Stimulated activated CD8-positive, alpha-beta memory T cell treated with anti-CD3 and anti-CD28 coated beads, Interleukin-4, amount 100 ng/mL, for 48 hours (primary cell): ENCODE measurements around the gene HDX.
"Not testable (repeated sequence)": the region's sequence is repeated elsewhere in the genome, so short reads cannot be mapped to it uniquely, and the experiment has no call there.

Experiments
- DNase-seq: peaks from one replicate; pipeline ENCODE4 v3.0.0-alpha.2; 2020

Gene HDX

GRCh38 chrX:84501798-84502628 is at the start of gene HDX:
HDX (minus strand) TSS chrX:84502453; CDS start chrX:84475397, 27,056 bp downstream.
- peak; percentile 67 for DNase-seq

DNA sequence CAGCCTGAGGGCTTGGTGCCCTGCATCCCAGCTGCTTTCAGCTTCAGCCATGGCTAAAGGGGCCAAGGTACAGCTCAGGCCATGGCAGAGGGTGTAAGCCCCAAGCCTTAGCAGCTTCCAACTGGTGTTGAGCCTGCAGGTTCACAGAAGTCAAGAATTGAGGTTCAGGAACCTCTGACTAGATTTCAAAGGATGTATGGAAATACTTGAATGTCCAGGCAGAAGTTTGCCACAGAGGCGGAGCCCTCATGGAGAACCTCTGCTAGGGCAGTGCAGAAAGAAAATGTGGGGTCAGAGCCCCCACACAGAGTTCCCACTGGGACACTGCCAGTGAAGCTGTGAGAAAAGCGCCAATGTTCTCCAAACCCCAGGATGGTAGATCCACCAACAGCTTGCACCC is 39.1 kb upstream of the HDX start:
- not testable (repeated sequence) for DNase-seq

DNA sequence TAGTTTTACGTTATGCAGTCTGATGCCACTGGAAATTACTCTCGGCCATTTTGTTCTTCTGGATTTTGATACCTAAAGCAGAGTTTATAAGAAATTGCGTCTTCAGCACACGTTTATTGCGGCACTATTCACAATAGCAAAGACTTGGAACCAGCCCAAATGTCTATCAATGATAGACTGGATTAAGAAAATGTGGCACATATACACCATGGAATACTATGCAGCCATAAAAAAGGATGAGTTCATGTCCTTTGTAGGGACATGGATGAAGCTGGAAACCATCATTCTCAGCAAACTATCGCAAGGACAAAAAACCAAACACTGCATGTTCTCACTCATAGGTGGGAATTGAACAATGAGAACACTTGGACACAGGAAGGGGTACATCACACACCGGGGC is 35.4 kb upstream of the HDX start:
- not testable (repeated sequence) for DNase-seq

GRCh38 chrX:84488426-84488825 is 13.8 kb downstream of the HDX start:
- no peak for DNase-seq

GRCh38 chrX:84487365-84488353 is 14.6 kb downstream of the HDX start:
- no peak for DNase-seq

GRCh38 chrX:84479086-84479485 is 23.2 kb downstream of the HDX start:
- no peak for DNase-seq

DNA sequence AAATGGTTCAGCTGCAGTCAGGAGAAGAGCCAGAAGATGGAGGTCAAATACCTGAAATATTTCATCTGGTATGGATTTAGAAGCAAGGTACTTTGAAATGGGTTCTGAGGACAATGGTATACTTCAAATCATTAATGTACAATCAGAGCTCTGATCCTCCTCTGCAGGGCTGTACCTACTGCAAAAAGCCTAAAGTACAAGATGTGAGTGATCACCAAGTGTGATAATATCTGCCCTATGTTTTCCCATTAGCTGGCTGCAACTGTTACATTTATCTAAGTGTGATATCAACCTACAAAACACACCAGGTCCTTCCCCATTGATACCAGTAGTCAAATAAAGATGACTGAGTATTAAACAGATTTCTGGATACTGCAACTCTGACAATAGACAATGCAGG is 25.1 kb downstream of the HDX start:
- no peak for DNase-seq

- DNase-seq = no peak
Observed at GRCh38 chrX:84475596-84475995, 26.7 kb downstream of the HDX start.

DNA sequence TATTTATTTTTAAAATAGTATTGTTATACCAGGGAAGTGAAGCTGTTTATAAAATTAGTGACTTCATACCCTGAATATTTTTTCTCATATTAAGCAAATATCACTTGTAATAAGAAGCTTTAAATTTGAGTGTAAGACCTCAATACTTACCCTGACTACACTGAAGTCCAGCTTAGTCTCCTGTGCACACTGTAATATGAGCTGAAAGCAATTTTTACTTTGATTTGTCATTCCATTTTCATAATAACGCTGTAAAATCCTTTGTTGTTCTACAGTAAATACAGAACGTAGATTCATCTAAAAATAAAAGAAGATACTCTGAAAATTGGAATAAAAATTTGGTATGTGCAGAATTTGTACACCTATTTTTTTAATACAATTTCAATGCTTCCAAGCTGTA is 27.2 kb downstream of the HDX start:
- no peak for DNase-seq

- no peak for DNase-seq
Observed at GRCh38 chrX:84469226-84469625, 33.0 kb downstream of the HDX start.

GRCh38 chrX:84467898-84468297 is 34.4 kb downstream of the HDX start:
- no peak for DNase-seq

DNA sequence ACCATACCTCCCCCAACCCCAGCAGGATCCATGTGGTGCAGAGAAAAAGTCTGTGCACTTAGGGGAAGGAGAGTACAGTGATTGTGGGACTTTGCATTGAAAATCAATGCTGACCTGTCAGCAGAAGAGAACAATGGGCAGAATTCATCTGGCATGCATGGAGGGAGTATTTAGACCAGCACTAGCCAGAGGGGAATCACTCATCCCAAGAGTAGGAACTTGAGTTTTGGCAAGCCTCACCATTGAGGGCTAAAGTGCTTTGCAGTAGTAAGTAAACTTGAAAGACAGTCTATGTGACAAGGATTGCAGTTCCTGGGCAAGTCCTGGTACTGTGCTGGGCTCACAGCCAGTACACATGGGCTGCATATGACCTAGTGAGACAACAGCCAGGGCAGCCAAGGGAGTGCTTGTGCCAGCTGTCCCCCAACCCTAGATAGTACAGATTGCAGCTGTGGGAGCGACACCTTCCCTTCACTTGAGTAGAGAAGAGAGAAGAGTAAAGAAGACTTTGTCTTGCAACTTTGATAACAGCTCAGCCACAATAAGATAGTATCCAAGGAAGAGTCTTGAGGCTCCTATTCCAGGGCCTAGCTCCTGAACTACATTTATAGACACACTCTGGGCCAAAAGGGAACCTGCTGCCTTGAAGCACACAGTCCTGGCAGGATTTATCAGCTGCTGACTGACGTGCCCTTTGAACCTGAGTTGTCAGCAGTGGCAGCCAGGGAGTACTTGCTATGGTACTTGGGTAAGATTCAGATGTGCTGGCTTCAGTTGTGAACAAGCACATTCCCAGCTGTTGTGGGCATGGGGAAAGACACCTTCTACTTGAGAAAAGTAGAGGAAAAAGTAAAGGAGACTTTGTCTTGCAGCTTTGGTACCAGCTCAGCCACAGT is 48.7 kb downstream of the HDX start:
- no peak for DNase-seq

DNA sequence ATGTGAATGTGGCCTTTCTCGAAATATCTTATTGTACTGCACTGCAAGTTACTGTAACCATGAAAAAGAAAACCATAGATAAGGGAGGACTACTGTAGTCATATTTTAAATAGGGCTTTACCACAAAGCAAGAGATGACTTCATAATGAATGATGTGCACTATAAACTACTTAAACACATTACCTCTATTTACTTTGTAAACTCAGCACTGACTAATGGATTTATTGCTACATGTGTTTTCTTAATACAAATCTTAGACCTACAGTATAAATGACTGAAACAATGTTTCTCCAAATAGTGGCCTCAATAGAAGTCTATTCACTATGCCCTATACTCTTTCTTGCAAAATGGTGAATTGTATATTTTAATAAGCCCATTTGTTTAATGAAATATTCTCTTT is 61.1 kb downstream of the HDX start:
- DNase-seq = no peak

DNA sequence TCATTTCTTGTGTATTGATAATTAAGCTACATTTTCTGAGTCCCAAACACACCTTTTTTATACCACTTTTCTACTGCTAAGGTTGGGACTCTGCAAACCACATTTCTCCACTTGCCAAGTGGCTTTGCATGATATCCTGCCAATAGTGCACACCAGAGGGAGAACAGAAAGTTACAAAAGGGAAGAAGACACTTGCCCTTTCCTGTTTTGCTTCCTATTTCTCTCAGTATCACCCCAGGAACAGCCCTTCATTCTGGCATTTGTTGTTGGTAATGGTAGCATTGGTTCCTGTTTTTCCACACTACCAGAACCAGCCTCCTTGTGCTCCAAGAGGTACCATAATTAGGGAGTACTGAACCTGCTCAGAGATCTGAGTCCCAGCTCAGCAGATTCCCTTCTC is 87.1 kb downstream of the HDX start:
- DNase-seq = no peak

DNA sequence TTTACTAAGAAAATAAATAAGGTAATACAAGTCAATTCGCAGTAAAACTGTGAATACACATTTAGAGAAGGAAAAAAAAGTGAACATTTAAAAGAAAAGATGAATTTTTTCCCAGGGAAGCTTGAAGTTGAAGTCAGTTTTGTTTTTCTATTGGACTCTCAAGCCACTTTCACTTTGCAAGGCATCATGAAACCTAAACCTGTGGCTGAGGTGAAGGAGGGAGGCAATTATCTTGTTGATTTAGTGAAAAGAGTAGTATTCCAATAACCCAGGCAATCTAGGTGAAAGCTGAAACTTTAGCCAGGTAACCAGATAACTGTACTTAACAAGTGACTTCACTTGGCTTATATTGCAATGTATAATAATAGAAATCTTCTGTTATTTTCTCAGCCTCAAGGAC is 138.6 kb downstream of the HDX start:
- no peak for DNase-seq

GRCh38 chrX:84363051-84363450 is 139.2 kb downstream of the HDX start:
- DNase-seq = no peak

DNA sequence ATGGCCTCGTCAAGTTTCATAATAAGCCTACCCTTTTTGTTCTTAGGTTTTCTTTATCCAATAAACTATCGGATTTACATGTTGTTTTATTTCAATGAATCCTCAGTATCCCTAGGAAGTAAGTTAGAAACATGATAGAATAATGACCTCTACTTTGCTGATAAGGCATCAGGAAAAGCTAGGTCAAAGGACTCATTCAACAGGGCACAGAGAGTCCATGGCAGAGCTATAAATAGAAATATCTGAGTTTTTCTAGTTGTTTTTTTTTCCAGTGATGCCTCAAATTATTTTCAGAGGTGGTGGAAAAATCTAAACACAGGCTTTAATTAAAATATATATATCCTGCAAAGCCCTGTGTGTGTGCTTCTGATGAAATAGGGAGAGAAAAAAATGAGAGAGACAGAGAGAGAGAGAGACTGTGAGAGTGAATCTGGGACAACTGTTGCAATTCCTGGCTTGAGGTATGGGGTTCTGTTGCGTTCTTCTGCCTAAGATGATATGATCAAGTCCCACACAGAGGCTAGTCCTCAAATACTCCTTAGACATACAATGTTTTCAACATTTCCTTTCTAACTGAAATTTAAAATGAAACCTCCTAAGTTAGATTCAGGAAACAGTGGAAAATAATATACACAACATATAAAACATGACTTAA is 139.9 kb downstream of the HDX start:
- DNase-seq = no peak

DNA sequence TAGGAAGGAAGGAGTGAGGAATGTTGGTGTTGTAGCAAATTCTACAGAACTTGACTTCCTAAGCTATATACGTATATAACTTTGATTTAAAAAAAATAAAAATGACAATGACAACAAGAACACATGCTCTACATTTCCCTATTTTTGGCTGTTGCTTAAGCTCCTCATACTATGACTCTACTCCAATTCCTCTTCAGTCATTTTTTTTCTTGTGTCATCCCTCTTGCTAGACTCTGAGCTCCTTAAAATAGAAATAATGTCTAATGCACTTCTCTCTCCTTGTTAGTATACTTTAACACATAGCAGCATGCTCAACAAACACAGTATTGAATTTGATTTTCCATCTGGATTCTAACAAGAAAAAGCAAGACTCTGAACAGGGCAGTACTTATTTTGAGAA is 144.0 kb downstream of the HDX start:
- DNase-seq = no peak

DNA sequence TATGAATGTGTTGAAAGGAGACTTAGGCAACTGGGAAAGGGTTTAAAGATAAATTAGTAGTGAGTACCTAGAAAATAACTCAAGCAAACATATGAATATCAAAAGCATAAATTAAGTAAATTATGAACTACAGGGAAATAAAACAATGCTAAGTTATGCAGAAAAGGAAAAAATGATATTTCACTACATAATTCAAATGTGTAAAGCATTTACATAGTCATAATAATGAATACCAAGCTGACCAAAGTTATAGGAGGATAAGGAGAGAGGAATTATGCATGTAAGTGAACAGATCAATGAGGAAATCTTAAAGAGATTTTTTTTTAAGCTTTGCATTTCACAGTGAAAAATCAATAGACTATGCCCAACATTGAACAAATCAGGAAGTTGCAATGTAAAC is 145.0 kb downstream of the HDX start:
- no peak for DNase-seq

DNA sequence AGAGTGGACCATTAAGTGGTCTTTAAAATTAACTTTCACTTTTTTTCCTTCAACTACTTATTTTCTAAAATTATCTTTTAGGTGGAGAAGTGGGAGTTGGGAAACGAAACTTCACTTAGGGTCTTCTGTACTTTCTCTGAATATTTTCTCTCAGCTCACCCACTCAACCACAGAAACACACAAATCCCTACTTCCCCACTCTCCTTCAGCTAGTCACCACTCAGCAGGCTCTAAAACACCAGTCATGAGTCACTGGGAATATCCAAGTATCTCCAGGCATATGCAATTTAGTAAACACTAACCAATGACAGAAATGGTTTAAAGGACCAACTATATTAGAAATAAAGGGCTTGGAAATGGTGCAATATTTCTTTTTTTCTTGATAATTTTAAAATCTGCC is 161.3 kb downstream of the HDX start:
- DNase-seq = no peak

DNA sequence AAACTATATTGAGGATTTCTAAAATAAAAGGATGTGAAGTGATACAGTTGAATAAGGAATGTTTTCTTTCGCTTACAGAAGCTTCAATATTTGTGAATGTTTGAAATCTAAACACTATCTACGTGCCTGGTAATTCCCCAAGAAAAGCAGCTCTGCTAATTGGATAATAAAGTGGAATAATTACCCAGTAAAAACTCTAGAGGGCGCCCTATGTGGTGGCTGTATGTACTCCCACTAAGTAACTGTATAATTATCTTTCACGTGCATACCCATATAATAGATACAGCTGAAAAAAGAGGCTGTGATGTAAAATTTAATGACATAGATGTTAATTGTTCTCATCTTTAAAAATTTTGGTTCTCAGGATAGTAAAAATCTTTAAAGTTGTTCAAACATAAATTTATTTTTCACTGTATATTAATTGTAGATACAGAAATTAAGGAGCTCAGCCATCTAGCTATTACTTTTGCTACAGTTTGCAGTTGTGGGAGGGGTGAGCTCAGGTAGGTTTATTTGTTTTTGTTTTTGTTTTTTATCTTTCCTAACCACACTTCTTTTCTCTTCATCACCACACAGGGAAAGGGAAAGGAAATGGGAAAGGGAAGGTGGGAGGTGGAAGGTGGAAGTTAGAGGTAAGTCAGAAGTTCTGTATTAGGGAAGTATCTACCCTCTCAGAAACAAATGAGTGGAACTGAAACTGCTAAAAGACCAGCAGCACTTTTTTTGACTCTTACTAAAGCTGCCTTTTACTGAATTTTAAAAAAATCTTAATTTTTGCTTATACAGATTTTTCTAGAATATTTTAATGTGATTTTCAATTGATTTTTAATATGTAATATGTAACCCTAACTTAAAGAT is 162.5 kb downstream of the HDX start:
- DNase-seq = no peak
